GM11168 (cell line): Measurements from ENCODE around the gene LRRFIP1.
"Not testable (repeated sequence)": the region's sequence is repeated elsewhere in the genome, so short reads cannot be mapped to it uniquely, and the experiment has no call there.

Experiments
- in situ Hi-C: fragments of 300-500 bp; cut with MboI; formaldehyde crosslinking; loops from one replicate; pipeline ENCODE4 v1.12.0; 2022; ENCODE audit warnings: low sequenced_read_pairs; ENCODE audit not compliant: unreplicated experiment

The LRRFIP1 gene

GRCh38 chr2:237595829-237596519 is 31.4 kb upstream of the LRRFIP1 start:
- in situ Hi-C loops = not testable (repeated sequence)

GRCh38 chr2:237596520-237597195 is 30.7 kb upstream of the LRRFIP1 start:
- in situ Hi-C loops = no loop called here

GRCh38 chr2:237597196-237598145 is 29.9 kb upstream of the LRRFIP1 start:
- in situ Hi-C loops = no loop called here

GRCh38 chr2:237598468-237599208 is 28.7 kb upstream of the LRRFIP1 start:
- in situ Hi-C loops = no loop called here

GRCh38 chr2:237599465-237600110 is 27.8 kb upstream of the LRRFIP1 start:
- in situ Hi-C loops = no loop called here

- in situ Hi-C loops = no loop called here
Observed at GRCh38 chr2:237600205-237600846, 27.1 kb upstream of the LRRFIP1 start.

- in situ Hi-C loops = no loop called here
Observed at GRCh38 chr2:237601453-237602116, 25.8 kb upstream of the LRRFIP1 start.

GRCh38 chr2:237602409-237602808 is 25.0 kb upstream of the LRRFIP1 start:
- in situ Hi-C loops = no loop called here

GRCh38 chr2:237603049-237603717 is 24.2 kb upstream of the LRRFIP1 start:
- in situ Hi-C loops = no loop called here

GRCh38 chr2:237603718-237604362 is 23.5 kb upstream of the LRRFIP1 start:
- in situ Hi-C loops = no loop called here

- in situ Hi-C loops = no loop called here
Observed at GRCh38 chr2:237604391-237604790, 23.0 kb upstream of the LRRFIP1 start.

- in situ Hi-C loops = no loop called here
Observed at GRCh38 chr2:237604960-237605359, 22.4 kb upstream of the LRRFIP1 start.

- in situ Hi-C loops = not testable (repeated sequence)
Observed at GRCh38 chr2:237606522-237606921, 20.9 kb upstream of the LRRFIP1 start.

- in situ Hi-C loops = no loop called here
Observed at GRCh38 chr2:237612527-237613357, 14.6 kb upstream of the LRRFIP1 start.

GRCh38 chr2:237613679-237614078 is 13.7 kb upstream of the LRRFIP1 start:
- in situ Hi-C loops = no loop called here

- in situ Hi-C loops = no loop called here
Observed at GRCh38 chr2:237614151-237614720, 13.2 kb upstream of the LRRFIP1 start.
